ENCODE results near the gene DNAI7.

Gene DNAI7

GRCh38 chr12:25162866-25163265, 32.1 kb downstream of the DNAI7 start:
- DNase-seq = no peak

DNA sequence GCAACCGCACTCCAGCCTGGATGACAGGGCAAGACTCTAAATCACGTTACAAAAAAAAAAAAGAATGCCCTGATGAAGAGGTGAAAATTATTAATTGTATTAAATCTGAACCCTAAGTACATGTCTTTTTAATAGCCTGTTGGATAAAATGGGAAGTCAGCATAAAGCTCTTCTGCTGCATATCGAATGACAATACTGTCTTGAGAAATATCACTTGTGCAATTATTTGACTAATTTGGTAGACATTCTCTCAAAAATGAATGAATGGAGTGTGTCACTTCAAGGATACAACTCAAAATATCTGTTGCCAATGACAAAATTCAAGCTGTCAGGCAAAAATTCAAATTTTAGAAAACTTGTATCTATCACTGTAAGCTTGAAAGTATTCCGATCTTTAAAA, 38.9 kb downstream of the DNAI7 start:
- DNase-seq = no peak

- DNase-seq = no peak
Observed at GRCh38 chr12:25155022-25155576, 39.9 kb downstream of the DNAI7 start.

DNA sequence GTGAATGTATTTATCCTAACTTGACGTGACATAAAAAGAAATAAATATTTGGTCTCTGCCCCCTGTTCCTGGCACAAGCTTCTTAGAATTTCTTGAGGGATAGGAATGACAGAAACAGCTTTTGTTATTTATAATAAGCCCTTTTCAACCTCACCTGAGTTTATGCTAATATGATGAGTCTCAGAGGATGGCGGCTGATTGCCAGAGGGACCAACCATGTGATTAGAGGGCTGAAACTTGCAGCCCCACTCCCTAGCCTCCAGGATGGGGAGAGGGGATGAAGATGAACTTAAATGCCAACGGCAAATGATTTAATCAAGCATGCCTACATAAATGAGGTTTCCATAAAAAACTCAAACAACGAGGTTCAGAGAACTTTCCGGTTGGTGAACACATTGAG, 42.9 kb downstream of the DNAI7 start:
- no peak for DNase-seq

DNA sequence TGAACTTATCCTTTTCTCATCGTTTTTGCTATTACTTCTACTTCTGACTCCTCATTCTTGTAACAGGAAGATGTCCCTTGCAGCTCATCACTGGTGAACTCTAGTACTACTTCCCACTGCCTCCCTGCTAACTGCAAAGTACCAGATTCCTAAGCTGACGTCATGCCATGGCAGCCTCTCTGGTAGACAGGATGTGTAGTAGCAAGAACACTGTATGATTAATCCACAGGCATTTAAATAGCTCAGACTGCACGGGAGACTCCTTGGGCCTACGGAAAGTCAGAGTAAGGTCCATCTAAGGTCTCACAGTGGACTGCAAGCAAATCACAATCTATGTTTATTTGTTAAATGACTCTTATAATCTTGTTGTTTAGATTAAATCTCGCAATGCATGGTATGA, 43.5 kb downstream of the DNAI7 start:
- DNase-seq = no peak

DNA sequence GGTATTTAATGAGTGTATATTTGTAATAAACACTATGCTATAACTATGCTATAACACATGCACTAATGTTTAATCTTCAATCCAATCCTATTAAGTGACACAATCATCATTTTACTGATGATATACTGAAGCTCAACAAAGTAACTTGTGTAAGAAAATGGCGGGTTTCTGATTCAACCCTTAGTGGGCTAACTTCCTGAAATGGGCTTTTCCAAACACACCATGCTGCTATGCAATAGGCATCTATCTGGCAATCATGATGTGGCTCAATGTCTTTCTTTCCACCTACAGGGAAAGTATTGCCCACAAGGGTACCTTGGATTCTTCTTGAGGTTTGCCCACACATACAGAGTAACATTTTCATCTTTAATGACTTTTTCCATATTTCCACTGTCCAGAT, 48.3 kb downstream of the DNAI7 start:
- no peak for DNase-seq

DNA sequence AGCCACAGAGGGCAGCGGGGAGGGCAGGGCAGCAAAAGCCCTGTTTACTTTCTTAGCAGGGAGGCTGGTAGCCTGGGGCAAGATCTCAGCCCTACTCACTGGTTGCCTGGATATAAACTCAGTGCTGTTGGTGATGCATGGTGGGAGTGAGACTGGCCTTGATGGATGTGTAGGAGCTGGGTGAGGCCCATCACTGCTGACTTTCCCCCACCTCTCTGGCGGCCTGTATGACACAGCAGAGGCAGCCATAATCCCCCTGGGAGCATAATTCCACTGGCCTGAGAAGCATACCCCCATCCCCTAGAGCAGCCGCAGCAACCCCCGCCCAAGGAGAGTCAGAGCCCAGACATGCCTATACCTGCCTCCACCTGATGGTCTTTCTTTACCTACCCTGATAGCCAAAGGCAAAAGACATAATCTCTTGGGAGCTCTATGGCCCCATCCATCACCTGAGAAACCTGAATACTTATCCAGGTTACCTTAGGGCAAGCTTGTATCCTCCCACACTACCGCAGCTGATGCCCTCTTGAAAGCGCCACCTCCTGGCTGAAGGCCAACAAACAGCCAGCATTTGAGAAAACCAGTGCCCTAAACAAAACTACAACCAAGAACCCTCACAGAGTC, 59.3 kb downstream of the DNAI7 start:
- DNase-seq = no peak

- DNase-seq = no peak
Observed at GRCh38 chr12:25131270-25131669, 63.7 kb downstream of the DNAI7 start.

DNA sequence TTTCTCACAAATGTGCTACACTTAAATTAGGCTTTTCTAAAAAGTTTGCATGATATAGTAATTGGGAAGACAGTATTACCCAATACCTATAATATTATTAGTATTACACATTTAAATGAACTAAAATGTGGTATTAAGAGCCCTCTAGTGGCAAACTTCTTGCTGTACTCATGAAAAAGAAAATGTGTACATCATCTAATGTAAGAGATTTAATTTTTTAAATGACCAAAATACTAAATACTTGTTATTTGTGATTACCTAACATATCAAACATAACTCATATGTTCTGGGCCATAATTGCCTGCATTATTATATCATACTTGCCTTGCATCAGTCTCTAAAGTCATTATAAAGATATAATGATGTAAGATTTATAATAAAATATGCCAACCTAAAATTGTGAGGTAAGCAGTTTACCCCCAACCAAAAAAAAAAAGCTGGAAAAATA, 64.2 kb downstream of the DNAI7 start:
- DNase-seq = no peak

DNA sequence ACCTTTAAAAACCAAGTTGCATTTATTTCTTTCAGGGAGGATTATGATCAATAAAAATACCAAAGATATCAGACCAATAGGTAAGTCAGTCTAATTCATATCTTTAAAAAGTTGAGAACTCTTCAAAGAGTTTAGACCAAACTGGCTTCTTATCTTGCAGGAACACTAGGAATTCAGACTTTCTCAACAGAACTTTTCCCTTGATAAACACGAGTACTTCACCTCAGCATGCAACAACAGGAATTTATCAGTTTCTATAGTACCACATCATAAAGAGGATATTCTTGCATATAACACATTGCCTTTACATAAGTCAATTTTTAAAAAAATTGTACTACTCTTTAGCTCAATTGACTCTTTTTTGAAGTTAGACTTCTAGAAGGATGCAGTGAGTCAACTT, 68.2 kb downstream of the DNAI7 start:
- no peak for DNase-seq

GRCh38 chr12:25126101-25126500, 68.9 kb downstream of the DNAI7 start:
- no peak for DNase-seq

- DNase-seq = no peak
Observed at GRCh38 chr12:25124493-25124892, 70.5 kb downstream of the DNAI7 start.

DNA sequence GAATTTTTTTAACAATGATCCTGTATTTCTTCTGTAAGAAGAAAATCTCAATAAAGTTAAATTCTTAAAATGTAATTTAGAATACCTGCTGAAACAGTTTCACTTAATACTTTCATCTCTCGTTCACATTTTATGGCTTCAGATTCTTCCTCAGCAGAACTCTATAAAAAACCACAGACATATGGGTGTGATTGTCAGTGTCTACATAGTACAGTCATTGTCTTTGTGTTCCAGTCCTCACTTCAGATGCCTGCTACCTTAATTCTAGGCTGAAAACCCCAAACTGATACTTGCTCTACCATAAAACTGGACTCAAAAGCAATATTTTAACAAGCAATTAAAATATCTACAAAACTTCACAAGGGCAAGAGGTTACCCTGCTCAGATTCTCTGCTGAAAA, 71.8 kb downstream of the DNAI7 start:
- no peak for DNase-seq

- DNase-seq = no peak
Observed at GRCh38 chr12:25121916-25122315, 73.0 kb downstream of the DNAI7 start.

DNA sequence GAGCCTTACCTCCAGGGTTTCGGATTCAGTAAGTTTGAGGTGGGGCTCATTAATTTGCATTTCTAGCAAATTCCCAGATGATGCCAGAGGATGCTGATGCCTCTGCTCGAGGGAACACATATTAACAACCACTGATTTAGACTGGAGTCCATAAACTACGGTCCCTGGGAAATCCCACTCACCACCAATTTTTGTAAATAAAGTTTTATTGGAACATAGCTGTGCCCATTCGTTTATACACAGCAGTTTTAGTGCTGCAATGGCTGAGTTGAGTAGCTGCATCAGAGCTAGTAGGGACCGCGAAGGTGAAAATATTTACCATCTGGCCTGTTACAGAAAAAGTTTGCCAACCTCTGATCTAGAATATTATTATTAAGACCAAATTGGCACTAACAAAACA, 73.8 kb downstream of the DNAI7 start:
- no peak for DNase-seq

DNA sequence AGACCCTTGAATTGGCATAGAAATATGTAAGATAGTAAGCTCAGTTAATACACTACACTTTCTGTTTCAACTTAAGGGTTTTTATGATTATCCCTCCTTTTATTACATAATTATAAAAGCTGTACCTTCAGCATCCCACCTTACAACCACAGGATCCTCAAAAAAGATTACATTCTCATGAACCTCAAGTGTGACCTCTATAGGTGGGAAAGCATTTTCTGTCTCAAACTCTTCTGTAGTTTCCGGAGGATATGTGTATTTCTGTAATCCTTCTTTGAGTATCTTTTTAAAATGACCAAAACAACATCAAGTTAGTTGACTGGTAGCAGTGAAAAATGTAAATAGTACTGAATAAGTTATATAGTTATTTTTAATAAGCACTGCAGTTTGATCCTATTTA, 75.9 kb downstream of the DNAI7 start:
- DNase-seq = no peak

DNA sequence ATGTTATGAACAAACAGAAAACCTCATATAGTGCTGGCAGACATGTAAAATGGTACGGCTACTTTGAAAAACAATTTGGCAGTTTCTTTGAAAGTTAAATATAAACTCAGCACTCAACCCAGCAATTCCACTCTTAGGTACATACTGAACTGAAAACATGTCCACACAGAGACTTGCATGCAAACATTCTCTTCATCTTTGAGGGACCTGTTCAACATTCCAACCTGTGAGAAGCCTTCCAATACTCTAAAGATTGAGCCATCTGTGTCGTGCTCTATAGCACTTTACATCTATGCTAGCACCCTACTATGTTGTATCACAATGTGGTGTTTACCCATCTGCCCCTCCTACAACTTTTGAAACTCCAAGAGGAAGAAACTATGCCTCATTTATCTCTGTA, 79.3 kb downstream of the DNAI7 start:
- no peak for DNase-seq

DNA sequence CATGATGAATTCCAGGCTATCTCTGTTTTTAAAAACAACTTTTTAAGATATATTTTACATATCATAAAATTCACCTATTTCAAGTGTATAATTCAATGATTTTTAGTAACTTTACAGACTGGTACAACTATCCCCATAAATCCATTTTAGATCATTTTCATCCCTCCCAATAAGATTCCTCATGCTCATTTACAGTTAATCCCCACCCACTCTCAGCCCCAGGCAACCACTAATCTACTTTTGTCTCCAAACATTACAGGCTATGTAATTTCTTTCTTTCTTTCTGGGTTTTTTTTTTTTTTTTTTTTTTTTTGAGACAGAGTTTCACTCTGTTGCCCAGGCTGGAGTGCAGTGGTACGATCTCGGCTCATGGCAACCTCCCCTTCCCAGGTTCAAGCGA, 81.3 kb downstream of the DNAI7 start:
- DNase-seq = no peak

DNA sequence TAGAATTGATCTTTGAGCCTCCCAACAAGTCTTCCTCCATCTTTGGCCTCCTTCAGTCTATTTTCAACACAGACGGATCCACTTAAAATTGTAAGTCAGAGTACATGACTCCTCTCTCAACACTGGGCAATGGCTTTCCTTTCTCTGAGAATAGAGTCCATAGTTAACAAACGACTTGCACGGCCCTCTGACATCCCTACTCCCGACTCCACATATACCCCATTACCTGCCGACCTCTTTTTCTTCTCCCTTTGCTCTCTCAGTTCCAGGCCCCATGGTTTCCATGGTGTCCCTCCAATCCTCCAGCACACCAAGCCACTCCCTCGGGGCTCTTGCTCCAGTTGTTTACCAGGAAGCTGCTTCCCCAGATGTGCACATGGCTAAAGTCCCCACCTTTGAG, 84.7 kb downstream of the DNAI7 start:
- DNase-seq = no peak

DNA sequence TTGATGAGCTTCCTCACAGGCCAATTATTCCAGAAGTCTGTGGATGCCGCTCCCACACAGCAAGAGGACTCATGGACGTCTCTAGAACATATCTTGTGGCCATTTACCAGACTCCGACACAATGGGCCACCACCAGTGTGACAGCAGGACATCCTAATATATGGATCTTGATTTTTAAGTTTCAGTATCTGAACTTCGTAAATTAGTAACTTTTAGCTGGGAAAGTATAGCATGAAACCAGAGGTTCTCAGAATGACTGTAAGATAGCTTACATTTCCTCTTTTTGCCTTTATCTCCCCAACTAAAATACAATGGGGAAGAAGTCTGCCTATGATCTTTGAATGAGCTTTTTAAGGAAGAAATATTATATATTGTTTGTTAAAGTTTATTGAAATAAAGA, 87.0 kb downstream of the DNAI7 start:
- no peak for DNase-seq

GRCh38 chr12:25106818-25107217, 88.1 kb downstream of the DNAI7 start:
- no peak for DNase-seq

- no peak for DNase-seq
Observed at GRCh38 chr12:25102402-25102801, 92.6 kb downstream of the DNAI7 start.

DNA sequence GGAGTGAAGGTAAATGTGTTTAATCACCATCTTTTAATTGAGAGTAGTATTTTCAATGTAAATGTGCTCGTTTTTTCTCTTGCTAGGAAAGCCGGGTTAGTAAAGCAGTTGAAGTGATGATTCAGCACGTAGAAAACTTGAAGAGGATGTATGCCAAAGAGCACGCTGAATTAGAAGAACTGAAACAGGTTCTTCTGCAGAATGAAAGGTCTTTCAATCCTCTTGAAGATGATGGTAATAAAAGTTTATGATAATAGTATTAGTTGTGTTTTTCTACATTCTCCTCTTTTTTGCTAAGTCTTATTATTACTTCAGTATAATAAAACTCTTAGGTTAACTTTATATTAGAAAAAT, 93.9 kb downstream of the DNAI7 start:
- DNase-seq = no peak

DNA sequence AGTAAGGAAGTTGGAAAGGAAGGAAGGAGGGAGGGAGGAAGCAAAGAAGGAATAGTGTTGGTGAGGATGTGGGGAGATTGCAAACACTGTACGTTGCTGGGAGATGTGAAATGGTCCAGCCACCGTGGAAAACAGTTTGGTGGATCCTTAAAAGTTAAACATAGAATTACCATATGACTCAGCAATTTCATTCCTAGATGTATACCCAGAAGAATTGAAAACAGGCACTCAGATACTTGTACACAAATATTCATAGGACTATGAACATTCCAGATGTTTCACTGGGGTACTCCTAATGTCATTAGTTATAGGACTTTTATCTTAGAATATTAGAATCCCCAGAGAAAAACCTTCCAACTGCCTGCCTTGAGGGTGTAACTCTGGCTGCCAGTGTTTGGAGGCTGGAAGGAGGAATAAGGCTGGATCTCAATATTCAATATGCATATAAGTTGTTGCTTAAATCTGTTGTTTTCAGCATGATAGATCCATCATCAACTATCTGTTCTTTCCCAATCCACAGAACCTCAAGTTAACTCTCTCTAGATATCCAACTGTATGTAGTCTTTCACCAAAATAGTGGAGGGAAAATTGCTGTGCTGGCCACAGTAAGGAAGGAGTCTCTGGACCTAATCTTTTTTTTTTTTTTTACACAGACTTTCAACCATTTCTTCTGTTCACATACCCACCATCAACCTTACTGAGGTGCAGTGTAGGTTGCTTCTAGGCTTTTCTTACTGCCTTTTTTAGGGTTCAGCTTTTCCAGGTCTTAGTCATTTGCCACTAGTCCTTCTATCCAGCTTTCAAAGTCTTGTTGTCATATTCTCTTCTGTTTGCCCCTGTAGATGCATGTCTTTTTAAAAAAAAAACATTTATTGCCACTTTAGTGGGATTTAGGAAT, 94.5 kb downstream of the DNAI7 start:
- DNase-seq = no peak

Measured in activated CD4-positive, alpha-beta T cell treated with anti-CD3 and anti-CD28 coated beads for 1 hour (primary cell).